Astrocyte (in vitro differentiated cells and primary cell): ENCODE measurements around the gene ZMYND11. TPM values are rescaled to one million over a fixed set of nuclear protein-coding genes. Genes with fewer than 3 reads are reported as not detected.

Experiments used
- DNase-seq: peaks from one replicate; pipeline ENCODE4 v3.0.0-alpha.2; 2010; ENCODE audit warnings: low read depth
- FAIRE-seq: peaks from 2 replicates; lab custom pipeline; 2011; peaks lifted over from hg19 to GRCh38; lab: Jason Lieb, UNC
- H2AFZ ChIP-seq: 2 replicates; pipeline ENCODE4 v1.6.0; 2012; ENCODE audit warnings: low read depth, low read length, inconsistent platforms
- H3K27ac ChIP-seq: 2 replicates; pipeline ENCODE4 v1.5.1; 2011; ENCODE audit warnings: low read depth, low read length, inconsistent platforms
- H3K27me3 ChIP-seq: 2 replicates; pipeline ENCODE4 v1.6.0; 2011; ENCODE audit warnings: low read length, inconsistent platforms; ENCODE audit not compliant: insufficient read depth
- H3K36me3 ChIP-seq: 2 replicates; pipeline ENCODE4 v1.5.1; 2011; ENCODE audit warnings: low read length, inconsistent platforms; ENCODE audit not compliant: insufficient read depth
- H3K4me1 ChIP-seq: 2 replicates; pipeline ENCODE4 v1.5.1; 2011; ENCODE audit warnings: low read length, inconsistent platforms; ENCODE audit not compliant: insufficient read depth
- H3K4me2 ChIP-seq: 2 replicates; pipeline ENCODE4 v1.6.0; 2012; ENCODE audit warnings: low read length, inconsistent platforms
- H3K4me3 ChIP-seq: 2 replicates; pipeline ENCODE4 v1.5.1; 2011; ENCODE audit warnings: low read depth, mild to moderate bottlenecking, low read length, inconsistent platforms; ENCODE audit not compliant: insufficient read depth
- H3K79me2 ChIP-seq: 2 replicates; pipeline ENCODE4 v1.6.0; 2012; ENCODE audit warnings: mild to moderate bottlenecking, low read length, inconsistent platforms; ENCODE audit not compliant: insufficient read depth
- H3K9ac ChIP-seq: 2 replicates; pipeline ENCODE4 v1.6.0; 2012; ENCODE audit warnings: mild to moderate bottlenecking, low read length, inconsistent platforms
- H3K9me3 ChIP-seq: 2 replicates; pipeline ENCODE4 v1.5.1; 2012; ENCODE audit warnings: low read depth, mild to moderate bottlenecking, low read length, inconsistent platforms; ENCODE audit not compliant: insufficient read depth
- H4K20me1 ChIP-seq: 2 replicates; pipeline ENCODE4 v1.6.0; 2012; ENCODE audit warnings: low read length, inconsistent platforms; ENCODE audit not compliant: insufficient read depth
- H3K27ac Mint-ChIP-seq: one replicate; pipeline ENCODE4 v1.8.0; 2021; ENCODE audit warnings: mild to moderate bottlenecking, mixed read lengths; ENCODE audit not compliant: unreplicated experiment
- H3K27me3 Mint-ChIP-seq: one replicate; pipeline ENCODE4 v1.8.0; 2021; ENCODE audit warnings: low read depth, mixed read lengths; ENCODE audit not compliant: unreplicated experiment
- H3K36me3 Mint-ChIP-seq: one replicate; pipeline ENCODE4 v1.8.0; 2021; ENCODE audit warnings: low read depth, mixed read lengths; ENCODE audit not compliant: unreplicated experiment
- H3K4me1 Mint-ChIP-seq: one replicate; pipeline ENCODE4 v1.8.0; 2021; ENCODE audit warnings: low read depth, mixed read lengths; ENCODE audit not compliant: unreplicated experiment
- H3K4me3 Mint-ChIP-seq: one replicate; pipeline ENCODE4 v1.8.0; 2021; ENCODE audit warnings: mild to moderate bottlenecking, moderate library complexity, mixed read lengths; ENCODE audit not compliant: unreplicated experiment
- H3K9me3 Mint-ChIP-seq: one replicate; pipeline ENCODE4 v1.8.0; 2021; ENCODE audit warnings: mild to moderate bottlenecking, mixed read lengths; ENCODE audit not compliant: unreplicated experiment
- CTCF ChIP-seq: IDR thresholded peaks from 2 replicates; pipeline ENCODE4 v1.5.1; 2011; ENCODE audit warnings: low read depth, mild to moderate bottlenecking, inconsistent platforms, low read length, moderate library complexity; ENCODE audit not compliant: insufficient read depth
- EZH2 ChIP-seq: IDR thresholded peaks from 2 replicates; pipeline ENCODE4 v1.6.1; 2012; ENCODE audit warnings: mild to moderate bottlenecking, low read length, inconsistent platforms; ENCODE audit not compliant: insufficient read depth
- total RNA-seq: library from RNA; stranded (reverse); gene quantifications from 2 replicates; pipeline ENCODE4 v1.2.1, GENCODE V29; 2021

ZMYND11 gene
- total RNA-seq, 1 donor from 2014 or later, result 37.9 TPM

- no peak overlapping the region for H3K27ac Mint-ChIP-seq
- H3K4me1 ChIP-seq, result no peaks in the 10 kb centered on the region
- DNase-seq (no peak), FAIRE-seq (no peak)
- no peak overlapping the region for H3K4me2 ChIP-seq
- H3K4me3 ChIP-seq, result no peak overlapping the region
- no peaks in the 10 kb centered on the region for H4K20me1 ChIP-seq
- H3K4me1 Mint-ChIP-seq, result no peaks in the 10 kb centered on the region
- H3K27me3 Mint-ChIP-seq, result peaks cover 34% of the 10 kb centered on the region
- no peak overlapping the region for H2AFZ ChIP-seq
- no peak for TF ChIP-seq CTCF
- TF ChIP-seq EZH2, result no peak
- no peak overlapping the region for H3K9ac ChIP-seq
- H3K4me3 Mint-ChIP-seq, result no peak overlapping the region
- H3K27ac ChIP-seq, result no peak overlapping the region
- no peaks in the 10 kb centered on the region for H3K36me3 ChIP-seq
- H3K36me3 Mint-ChIP-seq, result no peaks in the 10 kb centered on the region
- no peaks in the 10 kb centered on the region for H3K9me3 Mint-ChIP-seq
- peaks cover 3% of the 10 kb centered on the region for H3K27me3 ChIP-seq
- no peaks in the 10 kb centered on the region for H3K9me3 ChIP-seq
- no peaks in the 10 kb centered on the region for H3K79me2 ChIP-seq
Observed at GRCh38 chr10:89248-89647, 46.0 kb upstream of the ZMYND11 start.

- TF ChIP-seq CTCF, result no peak
- no peak for TF ChIP-seq EZH2
- no peak for FAIRE-seq
- H3K4me3 ChIP-seq, result no peak overlapping the region
Observed at GRCh38 chr10:90161-90560, 45.1 kb upstream of the ZMYND11 start.

GRCh38 chr10:91313-91712 is 43.9 kb upstream of the ZMYND11 start:
- no peak overlapping the region for H3K4me3 Mint-ChIP-seq
- no peak overlapping the region for H2AFZ ChIP-seq
- H3K36me3 ChIP-seq, result no peaks in the 10 kb centered on the region
- H3K9me3 Mint-ChIP-seq, result peaks cover 11% of the 10 kb centered on the region
- no peak overlapping the region for H3K4me2 ChIP-seq
- DNase-seq (no peak), FAIRE-seq (no peak)
- peaks cover 3% of the 10 kb centered on the region for H3K27me3 ChIP-seq
- H3K9me3 ChIP-seq, result peaks cover 10% of the 10 kb centered on the region
- H3K27ac Mint-ChIP-seq, result no peak overlapping the region
- no peaks in the 10 kb centered on the region for H3K4me1 Mint-ChIP-seq
- H4K20me1 ChIP-seq, result no peaks in the 10 kb centered on the region
- no peak for TF ChIP-seq EZH2
- TF ChIP-seq CTCF, result no peak
- H3K4me1 ChIP-seq, result no peaks in the 10 kb centered on the region
- H3K79me2 ChIP-seq, result no peaks in the 10 kb centered on the region
- H3K27me3 Mint-ChIP-seq, result peaks cover 21% of the 10 kb centered on the region
- no peak overlapping the region for H3K27ac ChIP-seq
- H3K4me3 ChIP-seq, result no peak overlapping the region
- H3K9ac ChIP-seq, result no peak overlapping the region
- H3K36me3 Mint-ChIP-seq, result no peaks in the 10 kb centered on the region

More at GRCh38 chr10:90161-90560, 45.1 kb upstream of the ZMYND11 start:
- Mint-ChIP-seq H3K4me1 (no peaks in the 10 kb centered on the region), H3K4me3 (no peak overlapping the region), H3K27me3 (peaks cover 32% of the 10 kb centered on the region), H3K27ac (no peak overlapping the region), H3K9me3 (peaks cover 4% of the 10 kb centered on the region), H3K36me3 (no peaks in the 10 kb centered on the region)
- Histone ChIP-seq H3K4me2 (no peak overlapping the region), H3K27ac (no peak overlapping the region), H3K9ac (no peak overlapping the region), H3K79me2 (no peaks in the 10 kb centered on the region), H3K9me3 (peaks cover 3% of the 10 kb centered on the region), H4K20me1 (no peaks in the 10 kb centered on the region), H3K36me3 (no peaks in the 10 kb centered on the region), H3K27me3 (peaks cover 3% of the 10 kb centered on the region), H3K4me1 (no peaks in the 10 kb centered on the region), H2AFZ (no peak overlapping the region)
- no peak for DNase-seq
